Measurements from ENCODE around the gene ELF5.

ELF5 gene

GRCh38 chr11:34488855-34489557 lies 24.6 kb downstream of the ELF5 start:
- no peak for DNase-seq

- no peak for DNase-seq
Measured at GRCh38 chr11:34487430-34487829, 26.2 kb downstream of the ELF5 start.

DNA sequence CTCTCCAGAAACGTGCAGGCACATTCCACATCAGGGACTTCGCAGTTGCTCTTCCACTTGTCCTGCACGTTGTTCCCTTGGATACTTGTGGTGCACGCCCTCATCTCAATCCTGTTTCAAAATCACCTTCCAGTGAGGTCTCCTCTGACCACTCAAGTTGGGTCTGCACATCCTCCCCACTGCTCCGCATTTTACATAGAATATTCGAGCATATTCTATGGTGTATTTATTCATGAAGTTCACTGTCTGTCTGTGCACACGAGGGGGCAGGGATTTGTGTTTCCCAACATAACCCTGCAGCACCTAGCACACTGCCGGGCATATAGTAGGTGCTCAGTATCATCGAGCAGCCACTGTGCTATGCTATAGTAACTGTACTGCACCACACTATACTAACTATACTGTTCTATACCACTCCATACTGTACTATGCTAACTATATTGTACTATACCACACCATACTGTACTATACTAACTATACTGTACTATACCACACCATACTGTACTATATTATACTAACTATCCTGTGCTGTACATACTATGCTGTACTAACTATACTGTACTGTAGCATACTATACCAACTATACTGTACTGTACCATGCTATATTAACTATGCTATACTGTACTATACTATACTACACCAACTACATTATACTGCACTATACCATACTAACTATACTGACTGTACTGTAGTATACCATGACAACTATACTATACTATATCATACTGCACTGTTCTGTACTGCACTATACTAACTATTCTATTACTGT lies 30.3 kb downstream of the ELF5 start:
- DNase-seq = no peak

DNA sequence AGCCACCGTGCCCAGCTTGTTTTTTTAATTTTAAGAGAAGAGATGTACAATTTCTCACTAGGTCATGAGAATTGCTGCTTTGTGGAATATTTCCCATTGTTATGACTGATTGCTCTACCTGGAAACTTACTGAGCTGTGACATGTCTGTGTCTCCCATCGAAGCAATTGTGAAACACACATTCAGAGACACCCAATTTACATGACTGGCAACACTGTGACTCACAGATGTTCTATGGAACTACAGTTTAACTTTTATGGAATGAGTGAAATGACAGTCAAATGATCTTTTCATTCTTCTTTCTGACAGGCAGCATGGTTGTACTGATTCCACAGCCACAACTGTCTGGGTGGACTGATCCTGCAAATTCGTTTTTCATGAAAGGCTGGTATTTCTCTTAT lies 32.3 kb downstream of the ELF5 start:
- DNase-seq = no peak

- no peak for DNase-seq
Measured at GRCh38 chr11:34480314-34480713, 33.3 kb downstream of the ELF5 start.

DNA sequence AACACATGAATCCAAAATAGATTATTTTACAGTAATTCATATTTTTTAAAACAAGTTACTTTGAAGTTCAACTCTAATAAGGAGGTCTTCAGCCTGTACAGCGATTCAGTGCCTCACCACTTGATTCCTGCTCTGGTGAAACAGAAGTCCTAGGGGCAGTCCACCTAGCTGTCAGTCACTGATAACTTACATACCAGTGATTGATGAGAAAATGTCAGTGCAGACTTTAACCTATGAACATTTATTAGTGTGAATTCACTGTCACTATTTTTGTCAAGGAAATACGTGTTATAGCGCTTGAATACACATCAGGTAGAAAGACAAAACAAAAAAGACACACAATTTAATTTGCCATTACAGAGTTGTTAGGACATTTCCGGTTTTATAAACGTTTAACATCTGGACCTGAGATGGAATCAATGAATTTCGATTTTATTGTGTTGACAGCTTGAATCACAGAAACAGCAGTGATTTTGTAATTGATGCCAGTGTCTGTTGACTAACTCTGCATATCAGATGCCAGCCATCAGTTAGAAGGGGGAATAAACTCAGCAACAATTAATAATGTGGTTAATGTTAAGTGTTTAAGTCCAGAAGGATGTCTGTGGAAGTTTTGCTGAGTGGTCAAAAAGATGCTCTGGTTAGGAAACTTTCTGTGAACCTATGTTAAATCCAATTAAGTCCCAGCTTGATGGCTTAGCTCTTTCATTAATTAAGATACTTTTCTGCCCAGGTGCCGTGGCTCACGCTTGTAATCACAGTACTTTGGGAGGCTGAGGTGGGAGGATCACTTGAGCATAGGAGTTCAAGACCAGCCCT lies 34.5 kb downstream of the ELF5 start:
- no peak for DNase-seq

DNA sequence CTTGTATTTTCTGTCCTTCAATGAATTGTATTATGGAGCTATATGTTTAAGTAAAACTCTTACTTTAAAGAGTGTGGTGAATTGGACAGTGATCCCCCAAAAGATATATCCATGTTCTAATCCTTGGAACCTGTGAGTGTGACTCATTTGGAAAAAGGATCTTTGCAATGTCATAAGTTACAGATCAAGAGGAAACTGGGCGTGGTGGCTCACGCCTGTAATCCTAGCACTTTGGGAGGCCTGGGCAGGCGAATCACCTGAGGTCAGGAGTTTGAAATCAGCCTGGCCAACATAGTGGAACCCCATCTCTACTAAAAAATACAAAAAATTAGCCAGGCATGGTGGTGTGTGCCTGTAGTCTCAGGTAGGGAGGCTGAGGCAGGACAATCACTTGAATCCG lies 36.7 kb downstream of the ELF5 start:
- no peak for DNase-seq

GRCh38 chr11:34475656-34476055 lies 37.9 kb downstream of the ELF5 start:
- no peak for DNase-seq

- no peak for DNase-seq
Measured at GRCh38 chr11:34473603-34474169, 39.9 kb downstream of the ELF5 start.

DNA sequence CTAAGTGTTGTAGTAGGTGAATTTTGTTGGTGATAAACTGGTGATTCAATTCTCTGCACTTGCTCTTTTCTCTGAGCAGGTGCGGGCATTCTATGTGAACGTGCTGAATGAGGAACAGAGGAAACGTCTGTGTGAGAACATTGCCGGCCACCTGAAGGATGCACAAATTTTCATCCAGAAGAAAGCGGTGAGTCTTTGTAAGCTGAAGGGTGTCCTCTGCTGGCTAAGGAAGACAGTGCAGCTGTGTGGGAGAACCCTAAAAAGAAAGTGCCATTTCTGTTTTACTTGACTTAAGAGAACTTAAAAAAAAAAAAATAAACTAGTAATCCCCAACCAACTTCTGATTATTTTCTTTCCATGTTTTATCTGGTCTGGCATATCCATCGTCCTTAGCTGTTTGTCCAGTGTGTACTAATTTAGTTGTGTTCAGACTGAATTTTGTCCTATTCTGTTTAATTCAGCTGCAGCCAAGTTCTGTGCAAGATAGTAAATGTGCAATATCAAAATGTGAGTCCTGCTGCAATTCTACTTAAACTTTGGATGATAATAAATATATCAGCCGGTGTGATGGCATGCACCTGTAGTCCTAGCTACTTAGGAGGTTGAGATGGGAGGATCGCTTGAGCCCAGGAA lies 45.3 kb downstream of the ELF5 start:
- DNase-seq = no peak

- DNase-seq = no peak
Measured at GRCh38 chr11:34466802-34467488, 46.6 kb downstream of the ELF5 start.

DNA sequence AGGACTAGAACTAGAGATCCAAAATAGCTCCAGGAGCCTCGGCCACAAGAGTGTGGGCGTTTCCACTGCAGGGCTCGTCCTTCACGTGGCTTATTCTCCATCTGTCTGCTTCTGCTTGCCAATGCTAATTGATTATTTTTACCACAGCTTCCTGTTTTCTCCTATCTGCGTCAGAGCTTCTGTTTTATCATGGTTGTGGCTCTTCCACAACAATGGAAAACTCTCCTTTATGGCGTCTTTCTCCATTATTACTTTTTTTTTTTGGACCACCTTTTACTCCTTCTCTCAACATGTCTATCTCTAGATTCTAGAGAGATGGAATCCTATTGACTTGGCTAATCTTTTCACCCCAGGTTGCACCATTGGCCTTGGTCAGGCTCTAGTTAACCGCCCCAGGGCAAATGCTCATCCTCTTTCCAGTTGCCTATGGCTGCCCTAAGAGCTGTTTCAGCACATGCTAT lies 49.0 kb downstream of the ELF5 start:
- no peak for DNase-seq

GRCh38 chr11:34461215-34461614 lies 52.4 kb downstream of the ELF5 start:
- DNase-seq = no peak

GRCh38 chr11:34460278-34460677 lies 53.3 kb downstream of the ELF5 start:
- DNase-seq = no peak

GRCh38 chr11:34459507-34460162 lies 54.0 kb downstream of the ELF5 start:
- no peak for DNase-seq

- DNase-seq = no peak
Measured at GRCh38 chr11:34458525-34458924, 55.1 kb downstream of the ELF5 start.

DNA sequence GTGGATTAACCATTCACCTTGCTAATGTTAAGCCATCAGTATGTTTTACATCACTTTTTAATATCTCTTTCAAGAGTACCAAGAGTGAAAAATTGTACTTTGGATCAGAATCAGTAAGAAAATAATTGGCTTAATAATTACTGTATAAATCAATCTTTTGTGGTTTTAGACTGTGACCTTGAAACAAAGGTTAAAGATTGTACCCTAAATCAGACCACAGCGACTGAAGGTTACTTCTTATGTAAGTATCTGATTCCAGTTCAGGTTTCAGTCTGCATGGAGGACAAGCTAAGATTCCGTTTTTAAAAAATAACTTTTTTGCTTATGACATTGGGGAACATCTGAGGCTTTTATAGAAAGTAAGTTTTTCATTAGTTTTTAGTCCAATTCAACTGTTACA lies 56.0 kb downstream of the ELF5 start:
- DNase-seq = no peak

DNA sequence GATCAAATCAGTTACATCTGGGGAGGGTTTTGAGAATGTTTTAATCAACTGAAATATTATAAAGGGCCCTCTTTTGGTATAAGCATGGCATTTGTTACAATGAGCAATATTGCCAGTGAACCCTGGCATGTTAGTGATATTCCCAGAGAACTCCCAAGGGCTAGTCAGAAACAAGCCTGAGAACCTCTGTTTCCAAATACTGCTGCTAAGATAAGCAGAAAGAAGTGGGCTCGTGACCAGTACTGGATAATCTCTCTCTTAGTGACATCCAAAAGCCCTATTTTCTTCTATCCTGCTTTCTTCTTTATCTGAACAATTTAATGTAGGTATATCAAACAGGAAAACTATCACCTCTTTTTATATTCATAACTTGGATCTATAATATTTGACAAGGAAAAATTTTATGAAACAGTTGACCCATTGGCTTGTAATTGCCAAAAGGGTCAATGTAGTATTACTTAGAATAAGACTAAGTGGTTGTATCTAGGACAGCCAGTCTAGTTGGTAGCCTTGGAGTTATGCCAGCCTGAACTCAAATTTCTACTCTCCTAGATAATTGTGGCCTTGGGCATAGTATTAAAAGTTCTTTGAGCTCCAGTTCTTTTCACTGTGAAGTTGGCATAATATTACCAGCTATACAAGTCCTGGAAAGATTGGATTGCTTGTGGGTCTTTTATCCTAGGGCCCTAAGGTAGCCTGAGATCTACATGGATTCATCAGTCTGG lies 59.1 kb downstream of the ELF5 start:
- DNase-seq = no peak

GRCh38 chr11:34451053-34451452 lies 62.5 kb downstream of the ELF5 start:
- DNase-seq = no peak

GRCh38 chr11:34449013-34449412 lies 64.6 kb downstream of the ELF5 start:
- no peak for DNase-seq

Measured in NCI-H345 (cell line).